ENCODE measurements around the gene DRD3.

DRD3 gene

GRCh38 chr3:114115143-114115542, 63.7 kb downstream of the DRD3 start:
- no peak for DNase-seq

DNA sequence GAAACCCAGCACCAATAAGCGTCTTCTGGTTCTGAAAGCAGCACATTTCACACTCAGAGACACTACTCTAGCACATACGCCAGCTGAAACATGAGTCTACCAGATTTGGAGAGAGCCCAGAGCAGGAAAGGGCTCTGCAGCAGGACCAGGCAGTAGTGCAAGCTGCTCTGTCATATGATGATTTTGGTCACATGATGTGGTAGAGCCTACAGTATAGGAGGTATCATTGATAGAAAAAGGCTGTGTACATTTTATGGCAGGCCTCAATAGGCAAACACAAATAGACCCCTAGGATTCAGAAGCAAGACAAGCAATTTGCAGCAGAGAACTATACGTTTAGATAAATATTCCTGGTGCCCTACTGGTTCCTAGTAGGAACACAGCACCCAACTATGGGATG, 64.1 kb downstream of the DRD3 start:
- no peak for DNase-seq

DNA sequence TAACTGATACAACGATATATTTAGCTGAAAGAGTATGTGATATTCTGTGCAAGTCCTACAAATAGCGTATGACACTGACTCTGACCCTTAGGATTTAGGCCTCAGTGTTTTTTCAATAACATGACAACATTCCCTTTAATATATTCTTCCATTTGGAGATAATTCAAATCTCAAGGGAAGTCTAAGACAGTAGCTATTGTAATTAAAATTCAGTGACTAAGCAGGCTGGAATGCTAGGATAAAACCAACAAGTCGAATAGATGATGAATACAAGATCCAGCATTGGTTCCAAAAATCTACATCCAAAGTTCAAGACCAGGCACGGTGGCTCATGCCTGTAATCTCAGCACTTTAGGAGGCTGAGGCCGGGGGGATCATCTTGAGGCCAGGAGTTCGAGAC, 66.2 kb downstream of the DRD3 start:
- DNase-seq, result no peak

DNA sequence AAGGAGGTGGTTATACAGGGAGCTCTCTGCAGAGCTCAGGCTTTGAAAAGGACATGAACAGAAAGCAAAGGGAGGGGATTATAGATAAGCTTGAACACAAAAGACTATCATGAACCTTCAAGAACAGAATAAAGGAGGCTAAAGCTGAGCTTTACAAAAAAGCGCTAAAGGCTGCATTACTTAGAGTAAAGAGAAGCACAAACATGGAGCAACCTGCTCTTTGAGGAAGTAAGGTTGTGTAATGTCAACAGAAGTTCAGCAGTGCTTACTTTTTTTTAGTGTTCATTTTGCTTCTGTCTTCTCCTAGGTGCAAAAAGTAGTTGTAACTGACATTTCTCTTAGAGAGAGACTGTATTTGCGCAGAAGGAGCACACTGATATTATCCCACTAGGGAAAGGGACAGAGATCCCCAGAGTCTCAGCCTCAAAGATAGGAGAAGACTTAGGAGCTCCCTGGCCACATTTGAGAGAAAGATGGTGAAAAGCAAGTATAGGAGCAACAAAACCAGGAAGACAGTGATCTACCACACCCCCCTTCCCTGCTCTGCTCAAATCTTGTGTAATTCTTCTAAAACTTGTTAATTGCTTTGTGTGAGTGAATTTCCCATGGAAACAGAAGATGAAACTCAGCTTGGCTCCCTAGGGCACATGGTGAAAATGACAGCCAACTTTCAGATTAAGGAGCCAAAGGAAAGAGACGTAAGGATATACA, 67.6 kb downstream of the DRD3 start:
- DNase-seq, result no peak

- no peak for DNase-seq
Observed at GRCh38 chr3:114110439-114110838, 68.4 kb downstream of the DRD3 start.

- no peak for DNase-seq
Observed at GRCh38 chr3:114108137-114108536, 70.7 kb downstream of the DRD3 start.

DNA sequence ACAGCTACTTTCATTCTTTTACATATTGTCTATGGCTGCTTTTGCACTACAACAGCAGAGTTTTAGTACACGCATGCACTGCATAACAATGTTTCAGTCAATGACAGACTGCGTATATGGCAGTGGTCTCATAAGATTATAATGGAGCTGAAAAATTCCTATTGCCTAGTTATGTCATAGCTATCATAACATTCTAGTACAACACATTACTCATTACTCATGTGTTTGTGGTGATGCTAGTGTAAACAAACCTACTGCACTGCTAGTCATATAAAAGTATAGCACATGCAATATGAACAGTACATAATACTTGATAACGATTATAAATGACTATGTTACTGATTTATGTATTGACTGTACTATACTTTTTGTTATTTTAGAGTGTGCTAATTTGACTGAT, 74.4 kb downstream of the DRD3 start:
- DNase-seq, result no peak

DNA sequence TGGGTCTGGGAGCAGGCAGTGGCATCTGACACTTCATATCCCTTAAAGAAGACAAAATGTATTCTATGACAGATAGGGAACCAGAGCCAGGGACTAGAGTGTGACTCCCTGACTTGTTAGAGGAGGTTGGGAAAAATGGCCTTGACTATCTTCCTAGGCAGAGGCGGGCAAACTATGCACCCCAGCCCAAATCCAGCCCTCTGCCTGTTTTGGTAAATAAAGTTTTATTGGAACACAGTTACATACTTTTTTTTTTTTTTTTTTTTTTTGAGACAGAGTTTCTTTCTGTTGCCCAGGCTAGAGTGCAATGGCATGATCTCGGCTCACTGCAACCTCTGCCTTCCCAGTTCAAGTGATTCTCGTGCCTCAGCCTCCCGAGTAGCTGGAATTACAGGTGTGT, 75.0 kb downstream of the DRD3 start:
- DNase-seq, result no peak

DNA sequence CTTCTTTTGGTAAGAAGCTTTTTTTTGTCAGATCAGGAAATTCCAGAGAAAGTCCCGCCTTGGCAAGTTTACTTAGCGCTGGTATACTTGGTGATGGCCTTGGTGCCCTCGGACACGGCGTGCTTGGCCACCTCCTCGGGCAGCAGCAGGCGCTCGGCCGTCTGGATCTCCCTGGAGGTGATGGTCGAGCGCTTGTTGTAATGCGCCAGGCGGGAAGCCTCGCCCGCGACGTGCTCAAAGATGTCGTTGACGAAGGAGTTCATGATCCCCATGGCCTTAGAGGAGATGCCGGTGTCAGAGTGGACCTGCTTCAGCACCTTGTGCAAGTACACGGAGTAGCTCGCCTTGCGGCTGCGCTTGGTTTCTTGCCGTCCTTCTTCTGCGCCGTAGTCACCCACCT, 75.7 kb downstream of the DRD3 start:
- no peak for DNase-seq

GRCh38 chr3:114101101-114101500, 77.8 kb downstream of the DRD3 start:
- no peak for DNase-seq

DNA sequence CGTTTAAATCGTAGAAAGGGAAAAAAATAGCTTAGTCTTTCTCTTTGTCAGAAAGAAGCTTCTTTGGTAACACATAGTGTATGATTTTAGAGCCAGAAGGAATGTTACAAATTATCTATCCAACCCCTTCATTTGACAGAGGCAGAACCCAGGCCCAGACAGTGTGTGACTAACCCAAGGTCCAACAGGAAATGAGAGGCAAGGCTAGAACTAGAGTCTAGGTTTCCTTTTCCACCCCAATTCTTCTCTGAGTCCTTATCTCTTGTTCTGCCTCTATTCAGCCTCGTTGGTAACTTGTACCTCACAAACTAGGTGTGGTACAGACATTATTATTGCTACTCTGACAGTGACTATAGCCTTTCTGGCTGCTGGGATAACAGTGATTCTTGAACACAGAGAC, 83.1 kb downstream of the DRD3 start:
- no peak for DNase-seq

- DNase-seq, result no peak
Observed at GRCh38 chr3:114093596-114093995, 85.3 kb downstream of the DRD3 start.

- DNase-seq, result no peak
Observed at GRCh38 chr3:114093016-114093380, 85.9 kb downstream of the DRD3 start.

GRCh38 chr3:114092151-114093015, 86.5 kb downstream of the DRD3 start:
- no peak for DNase-seq

GRCh38 chr3:114089675-114090074, 89.2 kb downstream of the DRD3 start:
- no peak for DNase-seq

DNA sequence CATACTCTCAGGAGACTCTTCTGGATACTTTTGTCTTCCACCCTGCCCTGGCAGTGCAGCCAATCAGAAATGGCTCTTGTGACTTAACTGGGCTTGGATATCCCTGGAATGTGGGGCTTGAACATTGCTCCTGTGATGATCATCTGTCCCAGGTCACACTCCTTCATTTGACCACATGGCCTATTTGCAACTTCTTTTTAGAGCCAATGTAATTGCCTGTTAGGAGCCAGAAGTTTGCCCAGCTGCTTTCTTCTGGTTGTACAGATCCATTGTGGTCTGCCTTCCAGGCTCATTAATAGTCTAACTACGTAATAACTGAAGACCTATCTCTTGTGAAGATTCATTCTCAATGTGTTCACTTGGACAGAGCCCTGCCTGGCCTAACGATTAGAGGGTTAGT, 92.5 kb downstream of the DRD3 start:
- DNase-seq, result no peak

DNA sequence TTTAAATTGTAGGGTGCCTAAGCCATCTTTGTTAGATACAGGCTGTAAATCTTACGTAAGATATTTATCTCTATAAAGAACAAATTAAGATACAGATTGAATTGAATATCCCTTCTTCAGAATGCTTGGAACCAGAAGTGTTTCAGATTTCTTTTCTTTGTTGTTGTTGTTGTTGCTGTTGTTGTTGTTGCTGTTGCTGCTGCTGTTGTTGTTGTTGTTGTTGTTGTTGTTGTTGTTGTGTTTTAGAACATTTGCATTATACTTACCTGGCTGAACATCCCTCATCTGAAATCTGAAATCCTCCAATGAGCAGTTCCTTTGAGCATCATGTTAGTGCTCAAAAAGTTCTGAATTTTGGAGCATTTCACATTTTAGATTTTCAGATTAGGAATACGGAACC, 95.7 kb downstream of the DRD3 start:
- no peak for DNase-seq

- DNase-seq, result no peak
Observed at GRCh38 chr3:114081037-114081436, 97.8 kb downstream of the DRD3 start.

DNA sequence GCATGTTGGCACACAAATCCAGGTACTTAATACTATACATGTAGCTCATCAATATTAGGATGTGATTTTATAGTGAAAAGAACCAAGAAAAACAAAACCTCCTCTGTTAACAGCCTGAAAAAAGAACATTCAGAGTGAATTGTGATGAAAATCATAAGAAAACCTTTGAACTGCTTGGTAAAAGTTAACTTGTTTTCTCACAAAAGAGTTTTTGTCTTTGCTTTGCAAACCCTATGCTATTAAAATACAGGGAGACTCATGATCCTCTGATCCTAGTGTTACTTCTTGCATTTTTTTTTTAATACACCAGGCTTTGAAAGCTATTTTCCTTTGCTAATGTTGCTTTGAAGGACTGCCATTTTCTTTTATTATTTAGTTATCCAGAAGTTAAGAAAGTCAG, 98.7 kb downstream of the DRD3 start:
- no peak for DNase-seq

- DNase-seq, result no peak
Observed at GRCh38 chr3:114079761-114080160, 99.1 kb downstream of the DRD3 start.

DNA sequence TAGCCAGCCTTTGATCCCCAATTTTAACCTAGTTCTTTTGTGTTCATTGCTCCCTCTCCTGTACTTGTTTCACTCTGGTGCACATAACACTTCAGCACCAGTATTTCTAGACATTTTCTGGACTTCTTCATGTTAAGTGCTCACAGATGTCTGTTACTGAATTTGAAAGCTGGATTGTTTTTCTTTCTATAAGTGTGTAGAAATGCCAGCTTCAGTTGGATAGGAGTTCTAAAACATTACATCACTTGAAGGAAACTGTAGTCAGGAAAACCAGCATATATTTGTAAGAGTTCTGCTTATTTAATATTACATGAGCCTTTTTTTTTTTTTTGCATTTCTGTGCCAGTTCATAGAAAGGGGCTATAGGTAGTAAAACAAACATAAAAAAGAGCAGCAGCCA, 100.7 kb downstream of the DRD3 start:
- DNase-seq, result no peak

All from 8988T (cell line).